HG03565 (cell line): ENCODE data around the gene ALS2CL.
"Not testable (repeated sequence)": the region's sequence is repeated elsewhere in the genome, so short reads cannot be mapped to it uniquely, and the experiment has no call there.

Experiments
- ATAC-seq: cut with Tn5 transposase; IDR thresholded peaks from one replicate; pipeline ENCODE4 v1.9.1; 2021; ENCODE audit warnings: mild to moderate bottlenecking, moderate library complexity; ENCODE audit not compliant: unreplicated experiment

Gene ALS2CL

GRCh38 chr3:46705022-46705530 lies 11.6 kb upstream of the ALS2CL start:
- no peak for ATAC-seq

DNA sequence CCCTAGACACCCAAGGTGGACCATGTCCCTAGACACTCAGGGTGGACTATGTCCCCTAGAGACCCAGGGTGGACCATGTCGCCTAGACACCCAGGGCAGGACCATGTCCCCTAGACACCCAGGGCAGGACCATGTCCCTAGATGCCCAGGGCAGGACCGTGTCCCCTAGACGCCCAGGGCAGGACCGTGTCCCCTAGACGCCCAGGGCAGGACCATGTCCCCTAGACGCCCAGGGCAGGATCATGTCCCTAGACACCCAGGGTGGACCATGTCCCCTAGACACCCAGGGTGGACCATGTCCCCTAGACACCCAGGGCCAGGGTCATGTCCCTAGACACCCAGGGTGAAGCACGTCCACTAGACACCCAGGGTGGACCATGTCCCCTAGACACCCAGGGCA lies 10.9 kb upstream of the ALS2CL start:
- ATAC-seq: not testable (repeated sequence)

DNA sequence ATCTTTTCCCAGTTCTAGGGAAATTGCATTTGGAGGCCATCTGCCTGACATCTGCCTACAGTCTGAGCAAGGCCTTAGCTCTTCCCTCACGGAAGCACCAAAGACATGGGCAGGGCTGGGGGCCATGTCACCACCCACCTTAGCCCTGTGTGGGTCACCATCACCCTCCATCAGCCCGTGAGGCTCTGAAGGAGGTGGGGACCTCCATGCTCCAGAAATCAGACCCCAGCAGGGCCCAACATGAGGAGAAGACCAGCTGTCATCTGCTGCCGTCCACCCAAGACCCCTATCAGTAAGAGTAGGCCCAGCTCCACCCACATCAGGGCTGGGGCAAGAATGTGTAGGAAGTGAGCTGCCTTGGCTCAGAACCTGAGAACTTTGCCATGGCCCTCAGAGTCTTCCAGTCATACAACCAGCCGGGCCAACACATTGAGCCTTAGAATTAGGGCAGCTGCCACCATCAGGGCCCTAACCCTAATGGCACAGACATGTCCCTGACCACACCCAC lies 9.6 kb upstream of the ALS2CL start:
- ATAC-seq: no peak

DNA sequence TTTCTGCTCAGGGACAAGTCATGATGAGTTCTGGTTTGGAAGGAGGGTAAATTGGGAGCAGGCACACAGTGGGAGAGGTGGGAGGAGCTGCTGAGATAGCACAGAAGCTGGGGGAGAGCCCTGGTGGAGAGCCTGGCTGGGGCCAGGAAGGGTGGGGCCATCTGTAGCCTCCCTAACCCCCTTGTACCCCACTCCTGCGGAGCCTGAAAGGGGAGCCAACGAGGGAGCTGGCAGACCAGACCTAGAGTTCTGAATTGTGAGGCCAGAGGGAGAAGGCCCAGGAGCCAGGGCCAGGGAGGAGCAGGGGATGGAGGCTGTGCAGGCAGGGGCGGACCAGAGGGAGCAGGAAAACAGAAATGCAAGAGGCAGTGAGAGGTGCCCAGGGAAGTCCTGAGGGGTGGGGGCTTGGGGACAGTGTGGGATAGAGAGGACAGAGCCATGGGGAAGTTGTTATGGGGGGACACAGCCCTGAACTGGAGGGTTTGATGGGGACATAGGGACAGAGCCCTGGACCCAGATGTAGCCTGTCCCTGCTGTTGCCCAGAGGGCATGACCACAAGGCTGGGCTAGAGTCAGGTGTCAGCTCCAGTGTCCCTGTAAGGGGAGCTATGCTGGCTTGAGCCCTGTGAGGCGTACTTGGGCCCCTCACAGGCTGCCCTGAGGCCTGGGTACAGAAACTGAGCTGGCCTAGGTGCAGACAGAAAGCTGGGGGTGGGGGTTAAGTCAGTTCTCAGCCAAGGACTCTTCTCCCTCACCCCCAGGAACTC lies 8.9 kb upstream of the ALS2CL start:
- ATAC-seq: no peak

DNA sequence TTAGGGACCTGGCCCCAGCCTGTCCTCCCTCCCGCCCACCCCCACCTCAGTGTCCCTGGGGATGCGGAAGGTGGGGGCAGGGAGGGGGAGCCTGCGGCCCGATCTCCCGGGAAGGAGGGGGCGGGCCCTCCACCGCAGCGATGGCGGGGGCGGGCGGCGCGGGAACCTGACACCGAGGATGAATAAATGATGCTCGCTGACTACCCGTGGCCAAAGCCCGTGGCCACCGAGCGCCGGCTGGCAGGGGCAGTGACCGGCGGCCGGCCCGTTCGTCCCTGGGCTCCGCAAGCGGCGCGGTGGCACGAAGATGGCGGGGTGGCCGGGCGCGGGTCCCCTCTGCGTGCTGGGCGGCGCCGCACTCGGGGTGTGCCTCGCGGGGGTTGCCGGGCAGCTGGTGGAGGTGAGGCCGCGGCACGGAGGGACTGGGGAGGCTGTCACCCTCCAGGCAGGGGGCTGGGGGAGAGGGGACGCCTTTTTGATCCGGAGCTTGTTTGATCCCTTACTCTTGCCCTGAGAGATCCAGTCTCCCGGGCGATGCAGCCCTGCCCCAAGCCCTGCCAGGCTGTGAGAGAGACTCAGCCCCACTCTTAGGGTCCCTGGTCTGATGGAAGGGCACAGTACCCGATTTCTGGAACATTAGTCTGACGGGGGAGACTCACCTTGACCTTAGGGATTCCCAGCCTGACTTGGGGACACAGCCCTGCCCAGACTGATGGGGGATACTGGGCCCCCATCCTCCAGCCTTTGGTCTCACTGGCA lies 7.9 kb upstream of the ALS2CL start, which contains the start of gene TMIE:
TMIE (plus strand) TSS at position 212 of the 759 bp plus-strand sequence; CDS start at position 308, 96 bp downstream.
- ATAC-seq: no peak

DNA sequence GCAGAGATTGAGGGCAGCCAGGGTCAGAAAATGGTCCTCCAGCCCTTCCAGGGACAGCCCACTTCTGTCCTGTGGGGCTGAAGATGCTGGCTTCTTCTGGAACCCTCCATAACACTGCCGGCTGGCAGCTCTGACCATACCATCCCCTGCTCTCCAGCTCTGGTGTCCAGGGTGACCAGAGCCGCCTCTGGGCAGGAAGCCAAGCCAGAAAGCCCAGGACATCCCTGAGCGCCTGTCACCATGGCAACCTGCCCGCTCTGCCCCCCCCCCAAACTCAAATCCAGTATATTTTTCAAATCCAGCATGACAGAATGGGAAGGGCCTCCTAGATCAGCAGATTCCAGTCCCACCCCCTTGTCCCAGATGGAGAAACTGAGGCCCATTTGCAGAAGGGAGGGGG lies 7.3 kb upstream of the ALS2CL start:
- no peak for ATAC-seq

DNA sequence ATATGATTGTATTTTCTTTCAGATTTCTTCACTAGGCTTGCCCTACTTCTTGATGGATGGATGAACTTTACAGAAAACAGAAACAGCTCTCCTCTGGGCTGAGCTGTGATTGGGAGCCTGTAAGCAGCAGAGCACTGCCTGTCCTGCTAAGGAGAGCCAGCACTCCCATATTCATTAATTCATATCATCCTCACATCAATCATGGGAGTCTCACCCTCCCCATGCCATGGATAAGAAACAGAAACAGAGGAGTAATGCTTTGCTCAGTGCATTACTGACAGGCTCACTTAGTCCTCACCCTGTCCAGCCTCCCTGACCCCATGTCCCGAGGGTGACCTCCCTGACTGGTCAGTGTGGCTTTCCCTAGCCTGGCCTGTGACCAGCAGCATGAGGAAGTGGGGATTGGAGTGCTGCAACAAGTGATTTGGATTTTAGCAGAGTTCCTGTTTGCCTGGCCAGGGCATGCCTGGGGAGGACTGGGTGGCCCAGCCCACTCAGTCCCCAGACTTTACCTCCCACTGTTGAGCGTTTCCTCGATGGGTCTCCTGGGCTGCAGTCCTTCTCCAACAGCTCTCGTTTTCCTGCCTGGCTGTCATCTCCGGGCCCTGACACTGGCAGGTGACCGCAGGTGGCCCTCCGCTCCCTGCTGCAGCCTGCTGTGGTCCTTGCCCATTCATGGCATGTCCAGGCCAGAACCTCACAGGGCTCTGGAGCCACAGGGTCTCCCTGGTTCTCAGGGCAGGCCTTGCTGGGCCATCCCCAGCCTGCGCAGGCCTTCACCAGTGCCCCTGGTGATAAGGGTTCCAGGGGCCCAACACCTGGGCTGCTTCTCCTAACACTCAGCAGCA lies 6.4 kb upstream of the ALS2CL start:
- ATAC-seq: no peak

GRCh38 chr3:46695962-46696894 lies 2.7 kb upstream of the ALS2CL start:
- ATAC-seq: no peak

DNA sequence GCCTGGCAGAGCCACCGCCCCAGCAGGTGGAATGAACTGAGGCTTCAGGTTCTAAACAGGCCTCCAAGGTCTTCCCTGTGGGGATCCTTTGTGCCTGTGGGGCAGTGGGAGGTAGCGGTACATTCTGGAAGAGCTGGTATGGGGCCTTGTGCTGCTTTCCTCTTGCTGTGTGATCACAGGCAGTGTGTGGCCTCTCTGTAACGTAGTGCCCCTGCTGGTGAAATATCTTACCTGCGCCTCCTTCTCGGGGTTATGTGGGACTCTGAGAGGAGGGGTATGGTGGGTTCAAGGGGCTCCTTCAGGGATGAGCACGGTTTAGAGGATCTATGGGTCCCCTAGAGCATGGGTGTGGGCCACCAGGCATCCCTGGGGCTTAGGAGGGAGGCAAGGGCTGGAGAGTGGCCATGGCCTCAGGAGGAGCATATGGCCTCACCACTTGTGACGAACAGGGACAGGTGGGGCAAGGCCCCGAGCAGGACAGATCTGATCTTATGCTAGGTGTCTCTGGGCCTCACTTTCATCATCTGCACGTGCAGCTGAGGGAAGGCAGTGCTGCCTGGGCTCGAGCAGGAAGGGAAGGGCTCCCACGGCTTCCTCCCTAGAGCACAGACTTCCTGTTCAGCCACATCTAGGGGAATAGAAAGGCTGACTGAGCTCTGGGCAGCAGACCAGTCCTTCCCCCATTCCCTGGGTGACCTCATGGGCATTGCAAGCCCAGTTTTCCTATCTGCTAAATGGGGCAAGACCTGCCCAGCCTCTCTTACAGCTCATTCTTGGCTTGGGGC lies 1.9 kb upstream of the ALS2CL start:
- ATAC-seq: no peak

GRCh38 chr3:46694520-46694919 lies 1.0 kb upstream of the ALS2CL start:
- no peak for ATAC-seq

DNA sequence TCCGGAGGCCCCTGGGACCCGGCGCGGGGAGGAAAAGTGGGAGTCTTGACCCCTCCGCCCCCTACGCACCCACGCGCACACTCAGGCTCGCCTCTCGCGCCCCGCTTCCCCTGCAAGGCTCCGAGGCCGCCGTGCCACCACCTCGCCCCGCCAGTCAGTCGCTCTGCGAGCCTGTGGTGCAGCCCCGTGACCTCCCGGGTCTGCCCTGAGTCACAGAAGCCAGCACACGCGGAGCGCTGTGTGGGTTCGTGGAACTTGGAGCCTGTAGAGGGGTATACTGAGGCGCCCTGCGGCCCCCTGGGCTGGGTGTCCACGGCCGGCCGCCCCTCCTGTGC lies 380 bp upstream of the ALS2CL start:
- ATAC-seq: no peak

GRCh38 chr3:46692566-46692990 lies 901 bp downstream of the ALS2CL start:
- no peak for ATAC-seq

DNA sequence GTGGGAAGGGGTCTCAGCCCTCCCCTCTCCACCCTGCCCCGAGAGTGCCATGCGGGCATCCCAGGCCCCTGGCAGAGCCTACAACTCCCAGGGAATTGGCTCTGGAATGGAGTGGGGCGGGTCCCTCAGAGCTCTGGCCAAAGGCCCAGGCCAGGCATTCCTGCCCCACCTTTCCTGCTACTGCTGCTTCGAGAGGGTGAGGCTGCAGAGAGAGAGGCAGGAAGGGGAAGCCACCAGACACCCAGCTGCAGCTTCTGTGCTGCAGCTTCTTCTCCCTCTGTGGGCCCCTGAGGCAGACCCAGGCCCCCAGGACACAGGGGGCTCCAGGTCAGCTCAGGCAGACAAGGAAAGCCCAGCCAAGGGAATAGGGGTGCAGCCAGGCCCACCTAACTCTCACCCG lies 2.7 kb downstream of the ALS2CL start:
- ATAC-seq: no peak

DNA sequence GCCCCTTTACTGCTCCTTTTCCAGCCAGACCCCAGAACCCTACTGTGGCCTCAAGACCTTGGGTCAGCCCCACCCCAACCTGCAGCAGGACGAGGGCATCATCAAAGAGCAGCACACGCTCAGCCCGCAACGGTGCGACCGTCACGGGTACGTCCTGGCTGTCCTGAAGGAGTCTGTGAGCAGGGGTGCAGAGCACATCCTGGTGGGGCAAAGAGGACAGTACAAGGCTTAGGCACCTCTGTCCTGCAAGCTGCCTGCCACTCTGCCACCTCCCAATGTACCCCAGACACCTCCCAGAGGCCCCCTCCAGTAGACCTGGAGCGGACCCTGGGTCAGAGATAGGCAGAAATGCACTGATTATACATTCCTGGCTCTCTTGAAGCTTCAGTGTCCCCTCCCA lies 8.0 kb downstream of the ALS2CL start:
- no peak for ATAC-seq

GRCh38 chr3:46684891-46685290 lies 8.6 kb downstream of the ALS2CL start:
- no peak for ATAC-seq

DNA sequence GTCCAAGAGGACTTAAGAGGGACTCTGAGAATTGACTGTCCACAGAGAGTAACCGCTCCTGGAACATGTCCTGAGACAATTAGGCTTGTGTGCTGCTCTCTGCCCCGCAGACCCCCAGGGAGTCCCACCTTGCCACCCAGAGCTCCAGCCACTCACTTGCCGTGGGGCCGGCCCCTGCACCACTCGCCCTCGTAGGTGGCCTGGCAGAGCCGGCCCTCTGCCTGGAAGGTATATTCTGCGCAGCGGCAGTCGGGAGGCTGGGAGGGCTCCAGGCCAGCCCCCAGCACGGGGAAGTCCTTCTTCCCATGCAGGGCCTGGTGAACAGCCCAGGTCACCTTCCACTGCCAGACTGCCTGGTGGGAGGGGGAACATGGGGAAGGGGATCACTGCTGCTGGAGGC lies 10.5 kb downstream of the ALS2CL start:
- ATAC-seq: no peak

- ATAC-seq: no peak
Observed at GRCh38 chr3:46681856-46682540, 11.5 kb downstream of the ALS2CL start.

- no peak for ATAC-seq
Observed at GRCh38 chr3:46681387-46681786, 12.1 kb downstream of the ALS2CL start.
